VCaP (cell line): Measurements from ENCODE around the gene ARSB.
A peak's percentile ranks its signal among the peaks of the same experiment; 100 is the strongest.

Experiments
- H3K27ac ChIP-seq: fragments of 450-650 bp; 2 replicates; pipeline ENCODE4 v1.5.1; 2017
- CTCF ChIP-seq: fragments of 450-650 bp; conservative IDR thresholded peaks from 2 replicates; pipeline ENCODE4 v1.5.1; 2017; ENCODE audit warnings: mild to moderate bottlenecking, moderate library complexity

Gene ARSB

GRCh38 chr5:78995521-78996007 is 10.5 kb upstream of the ARSB start:
- no peak for TF ChIP-seq CTCF
- H3K27ac ChIP-seq: no peak overlapping the region

GRCh38 chr5:78993165-78993564 is 8.1 kb upstream of the ARSB start:
- H3K27ac ChIP-seq: no peak overlapping the region
- TF ChIP-seq CTCF: no peak

- H3K27ac ChIP-seq: no peak overlapping the region
- no peak for TF ChIP-seq CTCF
These were observed 7.0 kb upstream of the ARSB start for GRCh38 chr5:78992146-78992545.

GRCh38 chr5:78989080-78989479 is 4.0 kb upstream of the ARSB start:
- no peak for TF ChIP-seq CTCF

GRCh38 chr5:78985725-78986223 is 664 bp upstream of the ARSB start:
- H3K27ac ChIP-seq: peak overlapping the region; percentile 91
- no peak for TF ChIP-seq CTCF

More at GRCh38 chr5:78989080-78989479, 4.0 kb upstream of the ARSB start:
- H3K27ac ChIP-seq: no peak overlapping the region

- peak overlapping the region; percentile 91 for H3K27ac ChIP-seq
- TF ChIP-seq CTCF: peak; percentile 38
These were observed 533 bp downstream of the ARSB start for GRCh38 chr5:78984439-78985115.

GRCh38 chr5:78983601-78984438 is 1.3 kb downstream of the ARSB start:
- no peak for TF ChIP-seq CTCF
- peak overlapping the region; percentile 91 for H3K27ac ChIP-seq

GRCh38 chr5:78983194-78983593 is 1.9 kb downstream of the ARSB start:
- H3K27ac ChIP-seq: peak overlapping the region; percentile 91
